NCI-H2227 (cell line): ENCODE results near the gene STPG4.
"Not testable (repeated sequence)": the region's sequence is repeated elsewhere in the genome, so short reads cannot be mapped to it uniquely, and the experiment has no call there.

Source experiments
- DNase-seq: peaks from one replicate; lab custom pipeline; 2025; ENCODE audit not compliant: unreplicated experiment; lab: John Stamatoyannopoulos, UW

Gene STPG4

GRCh38 chr2:47173986-47174732 lies 19.1 kb upstream of the STPG4 start:
- DNase-seq, result no peak

DNA sequence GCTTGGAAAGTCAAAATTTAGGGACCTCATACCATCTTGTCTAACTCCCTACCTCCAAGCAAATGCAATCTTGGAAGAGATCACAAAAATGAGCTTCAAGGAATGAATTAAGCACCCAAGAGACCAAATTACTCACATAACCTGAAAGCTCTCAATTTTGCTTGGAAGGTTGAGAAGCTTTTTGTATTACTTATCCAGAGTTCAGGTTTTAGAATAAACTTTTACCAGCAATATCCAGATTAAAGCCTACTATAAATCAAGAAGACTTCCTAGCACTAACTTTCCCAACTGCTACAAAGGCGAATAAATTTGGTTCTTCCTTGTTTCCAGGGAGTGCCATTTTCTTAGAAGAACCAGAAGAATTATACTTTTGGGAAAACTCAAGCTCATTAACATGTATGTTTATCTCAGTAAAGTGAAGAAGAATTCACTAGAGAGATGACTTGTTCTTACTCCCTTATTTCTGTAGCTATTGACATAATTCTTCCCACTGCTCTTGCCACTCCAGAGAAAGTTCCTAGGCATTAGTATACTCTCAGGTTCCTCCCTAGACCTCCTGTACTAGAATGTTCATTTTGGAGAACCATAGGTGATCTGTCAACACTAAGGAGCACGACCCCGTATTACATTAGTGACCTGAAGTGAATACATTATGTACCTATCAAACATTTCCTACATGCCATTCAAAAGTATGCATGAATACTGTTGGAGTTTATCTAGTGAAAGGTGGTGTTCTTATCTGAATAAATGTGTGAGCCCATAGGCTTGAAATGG lies 18.0 kb upstream of the STPG4 start:
- no peak for DNase-seq

GRCh38 chr2:47172156-47172921 lies 17.2 kb upstream of the STPG4 start:
- DNase-seq, result no peak

- no peak for DNase-seq
Measured at GRCh38 chr2:47169784-47170183, 14.7 kb upstream of the STPG4 start.

GRCh38 chr2:47168895-47169294 lies 13.8 kb upstream of the STPG4 start:
- DNase-seq, result not testable (repeated sequence)

DNA sequence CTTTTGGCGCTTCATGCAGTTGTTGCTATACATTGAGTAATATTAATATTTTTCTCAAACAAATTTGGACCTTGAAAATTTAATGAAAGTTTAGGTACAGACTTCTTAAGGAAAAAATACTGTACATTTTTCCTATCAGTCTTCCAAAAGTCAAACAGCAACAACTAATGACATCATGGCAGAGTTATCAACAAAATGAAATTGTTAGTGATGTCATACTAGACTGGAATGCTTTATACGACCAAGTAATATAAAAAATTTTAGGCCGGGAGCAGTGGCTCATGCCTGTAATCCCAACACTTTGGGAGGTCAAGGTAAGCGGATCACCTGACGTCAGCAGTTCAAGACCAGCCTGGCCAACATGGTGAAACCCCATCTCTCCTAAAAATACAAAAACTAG lies 12.0 kb upstream of the STPG4 start:
- DNase-seq, result no peak

DNA sequence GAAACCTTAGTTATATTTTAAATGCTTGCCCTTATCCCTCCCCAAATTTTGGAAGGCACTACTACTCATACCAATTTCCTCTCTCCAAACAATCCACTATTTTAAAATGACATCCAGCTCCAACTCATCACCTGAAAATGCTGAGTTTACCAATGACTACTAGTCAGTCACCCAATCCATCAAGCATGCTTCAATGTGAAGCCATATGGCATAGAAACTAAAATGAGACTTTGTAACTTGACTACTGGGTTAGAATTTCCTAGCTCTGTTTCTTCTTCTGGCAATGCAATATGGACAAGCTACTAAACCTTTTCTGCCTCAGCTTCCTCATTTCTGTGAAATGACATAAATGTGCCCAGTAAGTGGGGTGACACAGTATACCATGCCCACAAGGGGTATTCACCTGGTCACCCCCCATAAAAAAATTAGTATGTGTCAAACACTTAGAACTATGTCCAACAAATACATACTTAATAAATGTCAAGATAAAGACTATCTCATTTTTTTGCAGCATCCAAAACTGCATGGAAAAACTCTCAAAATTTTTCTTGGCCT lies 10.0 kb upstream of the STPG4 start:
- no peak for DNase-seq

DNA sequence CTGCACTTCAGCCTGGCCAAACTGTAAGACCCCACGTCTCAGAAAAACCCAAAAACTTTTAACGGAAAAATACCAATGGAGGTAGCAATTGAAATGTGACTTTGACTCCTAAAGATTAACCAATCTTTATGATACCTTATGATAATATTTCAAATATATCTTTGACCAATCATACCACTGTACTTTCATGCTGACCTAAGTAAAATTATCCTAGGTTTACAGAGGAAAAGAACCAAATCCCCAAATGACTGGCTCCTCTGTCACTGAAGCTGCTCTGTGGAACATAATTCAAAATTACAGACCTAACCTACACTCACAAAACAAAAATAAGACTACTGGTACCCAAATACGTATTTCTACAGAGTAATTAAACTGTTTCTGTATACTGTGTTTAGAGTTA lies 7.7 kb upstream of the STPG4 start:
- DNase-seq, result no peak

GRCh38 chr2:47161475-47161874 lies 6.4 kb upstream of the STPG4 start:
- DNase-seq, result no peak

- DNase-seq, result no peak
Measured at GRCh38 chr2:47160660-47161059, 5.6 kb upstream of the STPG4 start.

DNA sequence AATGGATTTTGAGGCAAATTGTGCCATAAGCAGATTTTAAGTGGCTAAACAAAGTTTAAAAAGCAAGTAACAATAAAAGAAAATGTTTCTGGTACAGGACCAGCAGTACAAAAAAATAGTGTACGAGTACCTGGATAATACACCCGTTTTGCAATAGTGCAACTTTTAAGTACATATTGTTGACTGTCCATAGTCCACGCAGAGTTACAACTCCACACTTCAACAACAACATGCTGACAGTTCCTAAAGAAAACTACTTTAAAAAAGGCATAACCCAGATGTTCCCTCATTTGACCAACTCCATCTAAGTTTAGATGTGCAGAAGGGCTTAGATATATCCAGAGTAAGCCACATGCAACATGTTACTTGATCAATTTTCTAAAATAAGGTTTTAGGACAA lies 5.1 kb upstream of the STPG4 start:
- no peak for DNase-seq

DNA sequence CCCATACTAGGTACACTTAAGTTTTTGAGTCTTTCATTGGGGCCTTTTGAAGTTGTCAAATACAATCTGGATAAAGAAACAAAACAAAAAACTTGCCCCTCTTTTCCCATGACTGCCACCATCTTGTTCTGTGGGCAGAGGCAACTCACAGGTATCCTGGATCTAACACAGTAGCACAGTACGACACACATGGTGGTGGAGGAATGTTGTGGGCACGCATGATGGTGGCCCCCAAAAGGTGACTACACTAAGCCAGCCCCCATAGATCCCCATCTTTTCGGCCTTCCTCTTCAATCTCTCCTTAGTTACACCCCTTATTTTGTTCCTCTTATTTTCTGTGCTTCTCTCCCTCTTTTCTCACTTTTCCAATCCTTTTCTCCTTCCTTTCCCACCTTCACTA lies 4.5 kb upstream of the STPG4 start:
- DNase-seq, result no peak

DNA sequence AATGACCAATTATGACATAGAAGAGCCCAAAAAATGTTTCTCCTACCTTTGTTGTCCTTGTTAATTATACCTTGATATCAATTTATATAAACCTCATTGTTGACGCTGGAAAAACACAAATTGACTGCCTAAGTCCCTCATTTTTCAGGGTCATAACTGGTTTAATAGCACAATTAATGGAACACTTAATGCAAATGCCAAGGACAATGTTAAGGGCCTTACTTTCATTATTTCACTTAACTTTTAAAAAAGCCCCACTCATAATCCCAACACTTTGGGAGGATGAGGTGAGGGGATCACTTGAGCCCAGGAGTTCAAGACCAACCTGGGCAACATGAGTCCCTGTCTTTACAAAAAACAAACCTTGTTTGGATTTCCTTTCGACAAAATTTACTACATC lies 3.5 kb upstream of the STPG4 start:
- no peak for DNase-seq

DNA sequence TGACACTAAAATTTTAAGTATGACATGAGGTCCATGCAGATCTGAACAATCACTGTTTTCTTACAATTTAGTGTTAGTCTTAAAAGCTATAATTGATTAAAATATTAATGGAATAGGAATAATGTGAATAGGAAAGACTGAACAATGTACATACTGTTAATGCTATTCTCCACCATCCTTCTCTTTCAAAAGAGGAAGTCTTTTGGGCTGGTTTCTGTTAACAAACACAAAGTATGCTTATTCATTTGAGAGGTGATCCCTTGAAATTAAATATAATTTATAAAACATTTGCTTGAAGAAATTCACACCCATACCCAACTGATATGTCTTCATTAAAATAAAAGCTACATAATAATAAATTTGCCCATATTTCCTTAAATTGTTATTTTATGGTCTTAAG lies 2.3 kb downstream of the STPG4 start:
- DNase-seq, result no peak

DNA sequence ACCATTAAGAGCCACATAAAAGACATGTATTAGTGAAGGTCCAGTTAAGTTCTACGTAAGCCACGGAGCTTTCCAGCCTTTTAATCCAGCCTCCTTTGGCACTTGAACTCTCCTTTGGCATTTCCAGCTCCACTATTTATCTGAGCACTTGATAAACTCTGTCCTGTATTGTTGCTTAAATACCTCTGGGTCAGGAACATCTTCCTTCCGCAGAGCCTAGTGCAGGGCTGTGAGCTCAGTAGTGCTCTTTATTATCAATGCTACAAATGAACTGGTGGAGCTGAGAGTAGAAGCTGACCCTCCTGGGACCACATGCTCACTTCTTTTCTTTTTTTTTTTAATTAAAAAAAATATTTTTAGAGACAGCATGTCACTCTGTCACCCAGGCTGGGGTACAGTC lies 4.9 kb downstream of the STPG4 start:
- DNase-seq, result no peak

DNA sequence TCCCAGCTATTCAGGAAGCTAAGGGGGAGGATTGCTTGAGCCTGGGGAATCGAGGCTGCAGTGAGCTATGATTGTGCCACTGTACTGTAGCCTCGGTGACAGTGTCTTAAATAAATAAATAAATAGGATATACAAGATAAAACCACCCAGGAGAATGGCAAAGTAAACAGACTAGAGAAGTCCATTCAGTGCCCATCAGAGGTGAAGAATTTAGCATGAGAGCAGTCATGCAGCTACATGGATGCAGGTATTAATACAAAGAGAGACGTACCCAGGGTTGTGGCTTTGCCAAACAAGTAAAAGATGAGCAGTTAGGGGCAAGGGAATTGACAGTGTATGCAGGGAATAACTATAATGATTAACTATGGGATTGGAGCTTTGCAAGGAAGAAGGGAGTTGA lies 8.1 kb downstream of the STPG4 start:
- DNase-seq, result no peak

DNA sequence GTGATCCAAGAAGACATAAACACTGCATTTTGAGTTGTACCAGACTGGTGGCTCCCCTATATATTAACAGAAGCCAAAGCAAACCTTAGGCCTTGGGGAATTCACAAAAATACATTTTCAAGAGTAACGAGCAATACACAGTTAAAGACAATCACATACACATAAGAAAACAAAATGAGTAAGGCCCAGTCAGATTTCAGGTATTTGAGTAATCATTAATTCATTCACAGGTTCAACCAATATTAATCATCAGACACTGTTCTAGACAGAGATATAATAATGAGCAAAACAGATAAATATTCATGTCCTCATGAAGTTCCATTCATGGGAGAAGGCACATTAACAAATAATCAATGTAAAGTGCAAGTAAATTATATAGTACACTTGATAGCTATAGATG lies 9.6 kb downstream of the STPG4 start:
- DNase-seq, result no peak

GRCh38 chr2:47141520-47141919 lies 13.6 kb downstream of the STPG4 start:
- DNase-seq, result no peak

- DNase-seq, result no peak
Measured at GRCh38 chr2:47134386-47135090, 20.6 kb downstream of the STPG4 start.

DNA sequence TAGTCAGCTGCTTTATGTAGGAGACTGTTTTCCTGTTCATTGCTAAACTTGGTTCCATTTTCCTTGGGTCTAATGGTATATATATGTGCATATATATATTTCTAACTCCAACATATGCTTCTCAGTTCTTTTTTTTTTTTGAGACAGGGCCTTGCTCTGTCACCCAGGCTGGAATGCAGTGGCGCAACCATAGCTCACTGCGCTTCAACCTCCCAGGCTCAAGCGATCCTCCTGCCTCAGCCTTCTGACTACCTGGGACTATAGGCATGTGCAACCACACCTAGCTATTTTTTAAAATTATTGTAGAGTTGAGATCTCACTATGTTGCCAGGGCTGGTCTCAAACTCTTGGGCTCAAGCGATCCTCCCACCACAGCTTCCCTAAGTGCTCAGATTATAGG lies 22.1 kb downstream of the STPG4 start:
- no peak for DNase-seq

GRCh38 chr2:47129191-47129706 lies 25.9 kb downstream of the STPG4 start:
- no peak for DNase-seq
